IMR-90 (cell line): ENCODE data around the gene LRFN2. TPM values are rescaled to one million over a fixed set of nuclear protein-coding genes. Genes with fewer than 3 reads are reported as not detected.

Experiments used
- ATAC-seq: fragments of 200-7000 bp; cut with Tn5 transposase; 2 replicates; pipeline ENCODE4 v1.9.1; 2020; ENCODE audit warnings: low read depth, mild to moderate bottlenecking, moderate library complexity
- BruUV-seq: library from RNA; stranded (reverse); fragments of 400-500 nt; replicated peaks from 2 replicates; lab custom pipeline; 2021; lab: Mats Ljungman, UMichigan
- CTCF ChIA-PET: fragments of 300-600 bp; formaldehyde crosslinking; extraction: SDS; loops from one replicate; lab custom pipeline; 2021; ENCODE audit warnings: antibody characterized with exemption; lab: Yijun Ruan, JAX
- POLR2A ChIA-PET: fragments of 300-600 bp; sonication (Branson Sonifier 250); formaldehyde crosslinking; loops from one replicate; lab custom pipeline; 2022; ENCODE audit warnings: antibody characterized with exemption; ENCODE audit not compliant: unreplicated experiment; lab: Charles Lee
- DNase-seq: peaks from one replicate; pipeline ENCODE4 v3.0.0; 2013
- H2AFZ ChIP-seq: replicated peaks from 2 replicates; pipeline ENCODE3; 2013; ENCODE audit warnings: low read length, mild to moderate bottlenecking; ENCODE audit not compliant: poor library complexity
- H2AK5ac ChIP-seq: 2 replicates; pipeline ENCODE4 v1.6.1; 2013; ENCODE audit warnings: low read depth, low read length, inconsistent platforms
- H2AK9ac ChIP-seq: replicated peaks from 2 replicates; pipeline ENCODE3; 2013; ENCODE audit warnings: mild to moderate bottlenecking, low read depth, low read length, moderate library complexity; ENCODE audit not compliant: poor library complexity
- H2BK120ac ChIP-seq: 2 replicates; pipeline ENCODE4 v1.6.1; 2013; ENCODE audit warnings: low read depth, low read length, inconsistent platforms
- H2BK15ac ChIP-seq: 3 replicates; pipeline ENCODE4 v1.6.1; 2013; ENCODE audit warnings: low read depth, low read length, inconsistent platforms
- H2BK20ac ChIP-seq: 2 replicates; pipeline ENCODE4 v1.6.1; 2013; ENCODE audit warnings: low read depth, mild to moderate bottlenecking, inconsistent platforms, low read length, moderate library complexity
- H2BK5ac ChIP-seq: 2 replicates; pipeline ENCODE4 v1.6.1; 2013; ENCODE audit warnings: mild to moderate bottlenecking, low read depth, low read length, inconsistent platforms; ENCODE audit not compliant: poor library complexity, severe bottlenecking
- H3K14ac ChIP-seq: replicated peaks from 2 replicates; pipeline ENCODE4 v1.6.1; 2013; ENCODE audit warnings: low read depth, low read length, inconsistent platforms
- H3K18ac ChIP-seq: 2 replicates; pipeline ENCODE4 v1.6.1; 2013; ENCODE audit warnings: low read depth, low read length, control low read depth
- H3K23ac ChIP-seq: 2 replicates; pipeline ENCODE4 v1.6.1; 2013; ENCODE audit warnings: low read depth, low read length, inconsistent platforms
- H3K27ac ChIP-seq: 2 replicates; pipeline ENCODE4 v1.5.1; 2013; ENCODE audit warnings: mild to moderate bottlenecking, control low read depth, low read length; ENCODE audit not compliant: insufficient read depth
- H3K27me3 ChIP-seq: 2 replicates; pipeline ENCODE4 v1.6.1; 2013; ENCODE audit warnings: low read length; ENCODE audit not compliant: control insufficient read depth, insufficient read depth
- H3K36me3 ChIP-seq: 2 replicates; pipeline ENCODE4 v1.6.1; 2013; ENCODE audit warnings: low read length, mixed read lengths; ENCODE audit not compliant: control insufficient read depth, insufficient read depth
- H3K4ac ChIP-seq: 2 replicates; pipeline ENCODE4 v1.6.1; 2013; ENCODE audit warnings: low read depth, low read length, inconsistent platforms
- H3K4me1 ChIP-seq: 2 replicates; pipeline ENCODE4 v1.6.1; 2013; ENCODE audit warnings: low read length, mixed read lengths; ENCODE audit not compliant: control insufficient read depth, insufficient read depth
- H3K4me2 ChIP-seq: 2 replicates; pipeline ENCODE4 v1.6.1; 2013; ENCODE audit warnings: low read depth, mild to moderate bottlenecking, control low read depth, low read length, moderate library complexity
- H3K4me3 ChIP-seq: 2 replicates; pipeline ENCODE4 v1.5.1; 2013; ENCODE audit warnings: low read depth, mild to moderate bottlenecking, control low read depth, low read length, moderate library complexity; ENCODE audit not compliant: insufficient read depth
- H3K56ac ChIP-seq: 2 replicates; pipeline ENCODE4 v1.6.1; 2013; ENCODE audit warnings: low read length, inconsistent platforms; ENCODE audit not compliant: insufficient read depth; ENCODE audit errors: extremely low read depth
- H3K79me1 ChIP-seq, 2 experiments: 2 replicates each; pipeline ENCODE4 v1.6.1; 2013; ENCODE audit warnings: low read length in 2 of 2, inconsistent platforms in 1 of 2, low read depth in 1 of 2
- H3K9ac ChIP-seq: 2 replicates; pipeline ENCODE4 v1.6.1; 2013; ENCODE audit warnings: low read depth, low read length, control low read depth
- H3K9me1 ChIP-seq: 2 replicates; pipeline ENCODE4 v1.6.1; 2013; ENCODE audit warnings: low read length, inconsistent platforms; ENCODE audit not compliant: insufficient read depth
- H3K9me3 ChIP-seq: 2 replicates; pipeline ENCODE4 v1.6.1; 2013; ENCODE audit warnings: low read length; ENCODE audit not compliant: control insufficient read depth, insufficient read depth
- H4K20me1 ChIP-seq: 2 replicates; pipeline ENCODE4 v1.6.1; 2013; ENCODE audit warnings: low read length, inconsistent platforms; ENCODE audit not compliant: insufficient read depth
- H4K5ac ChIP-seq: 2 replicates; pipeline ENCODE4 v1.6.1; 2013; ENCODE audit warnings: mild to moderate bottlenecking, low read depth, low read length, control low read depth
- H4K8ac ChIP-seq, 2 experiments: 2 replicates each; pipeline ENCODE4 v1.6.1; 2013; ENCODE audit warnings: low read depth in 2 of 2, low read length in 2 of 2, control low read depth in 1 of 2, inconsistent platforms in 1 of 2
- H4K91ac ChIP-seq: 2 replicates; pipeline ENCODE4 v1.6.1; 2013; ENCODE audit warnings: low read depth, low read length, inconsistent platforms; ENCODE audit not compliant: insufficient read depth
- BHLHE40 ChIP-seq: fragments of 150-350 bp; IDR thresholded peaks from 2 replicates; pipeline ENCODE4 v1.6.1; 2016; ENCODE audit warnings: mild to moderate bottlenecking, low read depth, low read length
- CEBPB ChIP-seq: IDR thresholded peaks from 2 replicates; pipeline ENCODE4 v1.6.1; 2012; ENCODE audit warnings: low read depth, low read length, improper control_type of control experiment
- CTCF ChIP-seq: conservative IDR thresholded peaks from 2 replicates; pipeline ENCODE4 v1.5.1; 2012; ENCODE audit warnings: mild to moderate bottlenecking, low read depth, low read length, improper control_type of control experiment
- FOS ChIP-seq: fragments of 150-350 bp; IDR thresholded peaks from 2 replicates; pipeline ENCODE4 v1.6.1; 2016; ENCODE audit warnings: low read depth, low read length
- MAFK ChIP-seq: IDR thresholded peaks from 2 replicates; pipeline ENCODE4 v1.6.1; 2012; ENCODE audit warnings: low read depth, low read length, improper control_type of control experiment
- MAZ ChIP-seq: IDR thresholded peaks from 2 replicates; pipeline ENCODE4 v1.6.1; 2012; ENCODE audit warnings: low read depth, mild to moderate bottlenecking, low read length, improper control_type of control experiment, moderate library complexity, borderline replicate concordance
- MXI1 ChIP-seq: IDR thresholded peaks from 2 replicates; pipeline ENCODE4 v1.6.1; 2012; ENCODE audit warnings: low read depth, mild to moderate bottlenecking, low read length, moderate library complexity, borderline replicate concordance
- NFE2L2 ChIP-seq: fragments of 150-350 bp; IDR thresholded peaks from 2 replicates; pipeline ENCODE4 v1.6.1; 2016; ENCODE audit warnings: low read depth, mild to moderate bottlenecking, low read length
- POLR2A ChIP-seq: IDR thresholded peaks from 2 replicates; pipeline ENCODE4 v1.6.1; 2012; ENCODE audit warnings: mild to moderate bottlenecking, low read depth, low read length
- RAD21 ChIP-seq: IDR thresholded peaks from 2 replicates; pipeline ENCODE4 v1.6.1; 2012; ENCODE audit warnings: low read length, improper control_type of control experiment
- RCOR1 ChIP-seq: IDR thresholded peaks from 2 replicates; pipeline ENCODE4 v1.6.1; 2012; ENCODE audit warnings: mild to moderate bottlenecking, low read length, improper control_type of control experiment; ENCODE audit not compliant: insufficient replicate concordance
- RFX5 ChIP-seq: IDR thresholded peaks from 2 replicates; pipeline ENCODE4 v1.8.0; 2012; ENCODE audit warnings: low read depth, mild to moderate bottlenecking, low read length, moderate library complexity
- SMC3 ChIP-seq: fragments of 150-350 bp; IDR thresholded peaks from 2 replicates; pipeline ENCODE4 v1.6.1; 2016; ENCODE audit warnings: low read depth, mild to moderate bottlenecking, antibody characterized with exemption, low read length, moderate library complexity
- USF2 ChIP-seq: fragments of 150-350 bp; IDR thresholded peaks from 2 replicates; pipeline ENCODE4 v1.6.1; 2017; ENCODE audit warnings: mild to moderate bottlenecking, antibody characterized with exemption, low read length, low read depth
- WGBS, 2 experiments: methylation state at CpG; one replicate each; pipeline versions ENCODE4 v1.1.5 to v1.1.7; 2013; ENCODE audit warnings: missing lambda C conversion rate in 2 of 2; ENCODE audit not compliant: insufficient read length in 1 of 2; ENCODE audit errors: extremely low coverage in 2 of 2; 5-methylcytosine and 5-hydroxymethylcytosine counted together
- dilution Hi-C: fragments of 300-500 bp; cut with HindIII; formaldehyde crosslinking; loops from one replicate; pipeline ENCODE4 v1.14.3; 2018; ENCODE audit warnings: low sequenced_read_pairs; ENCODE audit not compliant: unreplicated experiment
- in situ Hi-C: fragments of 300-500 bp; cut with MboI; formaldehyde crosslinking; loops from 3 replicates; pipeline ENCODE4 v1.14.3; 2019; ENCODE audit warnings: low sequenced_read_pairs, inconsistent platforms, mixed read lengths
- intact Hi-C: fragments of 100-400 bp; cut with micrococcal nuclease; formaldehyde crosslinking; loops from 2 replicates; pipeline ENCODE4 v1.10.0; 2022
- polyA plus RNA-seq, 3 experiments: library from polyadenylated mRNA; depleted of rRNA; stranded (reverse); fragments of >200 nt; gene quantifications; 2 replicates each; pipeline ENCODE4 v1.2.3, GENCODE V29; 2012; ENCODE audit warnings: low replicate concordance in 1 of 3
- total RNA-seq: library from RNA; depleted of rRNA; stranded (reverse); fragments of >200 nt; gene quantifications from 2 replicates; pipeline ENCODE4 v1.2.3, GENCODE V29; 2012

LRFN2 gene
- total and polyA plus RNA-seq, 2 of the 4 experiments (the other 2 are of a cell fraction) = not detected

- DNase-seq (no peak), ATAC-seq (no peak)
- no peaks in the 10 kb centered on the region for H3K9me1 ChIP-seq
- H3K27ac ChIP-seq = no peak overlapping the region
- no peak overlapping the region for H2BK15ac ChIP-seq
- no peaks in the 10 kb centered on the region for H3K27me3 ChIP-seq
- no peak overlapping the region for H2BK5ac ChIP-seq
- CTCF ChIA-PET = no interaction called here
- no peaks in the 10 kb centered on the region for H3K36me3 ChIP-seq
- no peak overlapping the region for H4K5ac ChIP-seq
- no peaks in the 10 kb centered on the region for H3K4me1 ChIP-seq
- no peak for TF ChIP-seq USF2
- no peak for TF ChIP-seq MAZ
- TF ChIP-seq RCOR1 = no peak
- no peak for TF ChIP-seq SMC3
- TF ChIP-seq MXI1 = no peak
- no peak for TF ChIP-seq CTCF
- TF ChIP-seq FOS = no peak
- TF ChIP-seq NFE2L2 = no peak
- TF ChIP-seq BHLHE40 = no peak
- no peak for TF ChIP-seq RFX5
- no peak for TF ChIP-seq POLR2A
- TF ChIP-seq CEBPB = no peak
- no peak for TF ChIP-seq RAD21
- TF ChIP-seq MAFK = no peak
- H4K91ac ChIP-seq = no peak overlapping the region
- H3K23ac ChIP-seq = no peak overlapping the region
- no peak overlapping the region for H4K8ac ChIP-seq
- no peak overlapping the region for H3K18ac ChIP-seq
- dilution Hi-C loops (no loop called here), in situ Hi-C loops (no loop called here), intact Hi-C loops (no loop called here)
- no peak overlapping the region for H3K4me3 ChIP-seq
- H3K79me1 ChIP-seq = no peaks in the 10 kb centered on the region
- H2BK120ac ChIP-seq = no peak overlapping the region
- no peak overlapping the region for H3K56ac ChIP-seq
- no peak overlapping the region for H2AFZ ChIP-seq
- WGBS, 2 experiments = no CpG with 5 or more reads among the region's 6 CpGs
- H3K14ac ChIP-seq = no peak overlapping the region
- H3K4ac ChIP-seq = no peak overlapping the region
- H2AK5ac ChIP-seq = no peak overlapping the region
- POLR2A ChIA-PET = no interaction called here
- H2AK9ac ChIP-seq = peak overlapping the region; percentile 13
- no peak overlapping the region for H3K9ac ChIP-seq
- BruUV-seq = no TSS peak
- H4K20me1 ChIP-seq = no peaks in the 10 kb centered on the region
- H3K9me3 ChIP-seq = no peaks in the 10 kb centered on the region
- no peak overlapping the region for H3K4me2 ChIP-seq
- H2BK20ac ChIP-seq = no peak overlapping the region
These were observed 189.7 kb downstream of the LRFN2 start for GRCh38 chr6:40397287-40398033.
